GM18909 (cell line): Measurements from ENCODE around the gene CTDP1.

Experiments used
- ATAC-seq: cut with Tn5 transposase; IDR thresholded peaks from one replicate; pipeline ENCODE4 v1.9.1; 2021; ENCODE audit warnings: mild to moderate bottlenecking; ENCODE audit not compliant: unreplicated experiment, poor library complexity

CTDP1 gene

DNA sequence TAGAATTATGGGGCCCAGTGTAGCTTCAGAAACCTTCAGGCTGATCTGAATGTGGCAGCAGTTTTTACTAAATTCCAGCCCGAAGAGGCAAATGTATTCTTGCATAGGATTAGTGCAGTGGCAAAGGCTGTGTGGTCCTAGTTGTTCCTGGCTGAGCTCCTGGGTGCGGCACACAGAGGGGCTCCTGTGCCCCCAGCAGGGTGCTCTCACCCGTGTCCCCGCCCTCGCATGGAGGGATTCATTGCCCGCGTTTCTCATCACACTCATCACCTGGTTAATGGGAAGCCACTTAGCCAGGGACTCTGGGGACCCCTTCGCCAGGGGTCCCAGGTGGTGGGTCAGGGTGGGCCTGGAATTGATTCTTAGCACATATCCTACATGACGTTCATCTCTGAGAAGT, 122.0 kb downstream of the CTDP1 start:
- no peak for ATAC-seq

DNA sequence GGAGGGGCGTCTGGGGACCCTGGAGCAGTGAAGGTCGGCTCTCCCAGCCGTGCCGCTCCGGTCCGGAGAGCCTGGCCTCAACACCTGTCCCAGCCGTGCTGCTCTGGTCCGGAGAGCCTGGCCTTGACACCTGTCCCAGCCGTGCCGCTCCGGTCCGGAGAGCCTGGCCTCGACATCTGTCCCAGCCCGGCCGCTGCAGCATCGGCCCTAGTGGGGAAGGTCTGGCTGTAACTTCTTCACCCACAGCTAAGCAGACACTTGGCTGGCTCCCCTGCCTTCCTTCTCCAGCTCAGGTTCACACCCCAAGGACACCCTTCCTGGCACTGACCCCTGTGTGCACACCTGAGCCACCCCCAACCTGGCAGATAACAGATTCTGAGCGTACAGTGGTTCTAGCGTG, 122.7 kb downstream of the CTDP1 start:
- no peak for ATAC-seq

DNA sequence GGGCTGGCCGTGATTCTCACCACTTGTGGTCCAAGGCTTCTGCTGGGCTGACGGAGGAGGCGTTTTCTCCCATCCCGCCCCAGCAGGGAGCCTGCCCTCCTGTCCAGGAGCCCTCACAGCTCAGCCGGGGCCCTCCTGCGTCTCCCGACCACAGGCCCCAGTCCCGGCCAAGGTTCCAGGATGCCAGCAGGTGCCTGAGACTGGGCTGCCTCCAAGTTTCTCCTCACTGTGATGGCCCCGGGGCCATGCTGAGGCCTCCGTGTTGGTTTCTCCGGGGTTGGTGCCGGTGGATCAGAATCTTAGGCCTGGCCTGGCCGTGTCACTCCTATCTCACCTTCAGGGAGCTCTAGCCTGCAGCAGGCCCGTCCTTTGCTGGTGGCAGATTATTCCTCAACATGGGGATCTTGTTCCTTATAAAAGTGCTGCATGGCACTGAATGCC, 124.0 kb downstream of the CTDP1 start:
- no peak for ATAC-seq
